GM12874 (cell line): Measurements from ENCODE around the gene C15orf40.

ENCODE experiments used
- CTCF ChIP-seq: IDR thresholded peaks from 2 replicates; pipeline ENCODE4 v1.5.1; 2011; ENCODE audit warnings: low read depth, mild to moderate bottlenecking, control low read depth, low read length, moderate library complexity; ENCODE audit not compliant: insufficient read depth

C15orf40 gene

GRCh38 chr15:82963471-82964341 lies 47.7 kb downstream of the C15orf40 start:
- no peak for TF ChIP-seq CTCF

- no peak for TF ChIP-seq CTCF
Observed at GRCh38 chr15:82960766-82961165, 50.7 kb downstream of the C15orf40 start.

GRCh38 chr15:82959423-82959822 lies 52.0 kb downstream of the C15orf40 start:
- no peak for TF ChIP-seq CTCF

- TF ChIP-seq CTCF, result no peak
Observed at GRCh38 chr15:82958638-82959037, 52.8 kb downstream of the C15orf40 start.

GRCh38 chr15:82952158-82953081 lies 59.0 kb downstream of the C15orf40 start, which contains the start of gene HOMER2:
HOMER2 (minus strand) TSS chr15:82952720; CDS start chr15:82952535, 185 bp downstream.
- no peak for TF ChIP-seq CTCF

- TF ChIP-seq CTCF, result no peak
Observed at GRCh38 chr15:82951472-82952157, 59.8 kb downstream of the C15orf40 start.
